ENCODE data around the gene CDH26.

The CDH26 gene

DNA sequence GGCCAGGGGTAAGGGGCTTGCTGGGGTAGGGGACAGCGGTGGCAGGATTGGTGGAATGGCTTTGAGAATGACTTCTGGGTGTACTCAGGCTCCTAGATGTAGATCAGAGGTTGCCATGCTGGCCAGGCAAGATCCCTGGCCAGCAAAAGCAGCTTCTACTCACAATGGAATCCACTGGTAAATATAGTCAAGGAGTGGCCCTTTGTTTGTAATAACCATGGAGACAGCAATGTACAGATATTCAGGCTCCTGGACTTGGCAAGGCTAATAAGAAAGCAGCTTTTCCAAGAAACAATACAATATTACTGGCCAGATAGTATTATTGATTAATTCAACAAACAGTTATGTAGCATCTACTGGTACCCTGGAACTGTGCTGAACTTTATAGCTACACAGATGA is 37.9 kb downstream of the CDH26 start:
- H2BK15ac ChIP-seq (replicated peaks; ENCODE audit: low read depth) = no peak overlapping the region
- no peak overlapping the region for H3K23ac ChIP-seq (ENCODE audit: low read length)
- H2BK5ac ChIP-seq (ENCODE audit: low read length) = no peak overlapping the region
- no peak for DNase-seq
- no peak overlapping the region for H3K4me3 ChIP-seq (ENCODE audit: low read length)
- no peak overlapping the region for H3K27ac ChIP-seq (ENCODE audit: low read depth, low read length)
- peaks cover 2% of the 10 kb centered on the region for H3K4me1 ChIP-seq (ENCODE audit: control insufficient read depth, low read depth, low read length)
- no peaks in the 10 kb centered on the region for H3K27me3 ChIP-seq (ENCODE audit: insufficient read depth, low read length, poor library complexity)
- H4K8ac ChIP-seq (ENCODE audit: low read depth, low read length) = no peak overlapping the region
- no CpG with 5 or more reads among the region's 1 CpG for WGBS (ENCODE audit: extremely low coverage, insufficient coverage, low lambda C conversion rate)
- no peaks in the 10 kb centered on the region for H3K79me2 ChIP-seq (ENCODE audit: control insufficient read depth, insufficient read depth, low read length)
- H3K18ac ChIP-seq (ENCODE audit: low read length) = no peak overlapping the region
- H3K79me1 ChIP-seq (ENCODE audit: low read length) = no peaks in the 10 kb centered on the region
- H2BK120ac ChIP-seq (ENCODE audit: low read depth, low read length) = no peak overlapping the region
- no peak overlapping the region for H3K4me2 ChIP-seq (ENCODE audit: low read length)
- H3K4ac ChIP-seq (ENCODE audit: low read depth, low read length) = no peak overlapping the region
- no peaks in the 10 kb centered on the region for H3K36me3 ChIP-seq (ENCODE audit: control insufficient read depth, insufficient read depth, low read length)
- no peak overlapping the region for H4K5ac ChIP-seq (ENCODE audit: low read length)
- no peak overlapping the region for H2AK5ac ChIP-seq (ENCODE audit: low read length)
- no peak overlapping the region for H3K56ac ChIP-seq (ENCODE audit: low read length)
- no peak overlapping the region for H3K9ac ChIP-seq (ENCODE audit: low read length)

DNA sequence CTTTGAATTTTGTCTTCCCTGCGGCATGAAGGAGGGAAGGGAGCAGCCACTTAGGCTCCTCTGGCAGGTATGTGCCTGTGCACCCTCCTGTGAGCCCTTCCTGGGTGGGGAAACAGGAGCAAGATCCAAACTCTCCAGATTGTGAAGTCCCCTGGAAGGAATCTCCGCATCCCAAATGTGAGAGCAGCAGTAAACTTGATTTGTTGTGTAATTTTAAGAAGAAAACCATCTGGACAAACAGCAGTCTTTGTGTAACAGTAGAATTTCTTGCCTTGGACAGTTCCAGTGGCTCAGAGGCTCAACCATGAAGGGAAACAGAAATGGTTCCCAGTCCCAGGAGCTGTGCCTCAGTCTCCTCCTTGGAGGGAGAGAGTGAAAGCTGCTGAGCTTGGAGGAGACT is 39.7 kb downstream of the CDH26 start:
- Histone ChIP-seq H3K4me1 (ENCODE audit: control insufficient read depth, low read depth, low read length) (peaks cover 2% of the 10 kb centered on the region), H3K9ac (ENCODE audit: low read length) (no peak overlapping the region), H3K4me2 (ENCODE audit: low read length) (no peak overlapping the region), H2BK5ac (ENCODE audit: low read length) (no peak overlapping the region), H4K8ac (ENCODE audit: low read depth, low read length) (no peak overlapping the region), H3K27ac (ENCODE audit: low read depth, low read length) (no peak overlapping the region), H3K56ac (ENCODE audit: low read length) (no peak overlapping the region), H3K18ac (ENCODE audit: low read length) (no peak overlapping the region), H3K79me2 (ENCODE audit: control insufficient read depth, insufficient read depth, low read length) (no peaks in the 10 kb centered on the region), H3K36me3 (ENCODE audit: control insufficient read depth, insufficient read depth, low read length) (no peaks in the 10 kb centered on the region), H3K27me3 (ENCODE audit: insufficient read depth, low read length, poor library complexity) (no peaks in the 10 kb centered on the region), H3K4ac (ENCODE audit: low read depth, low read length) (no peak overlapping the region), H2BK15ac (replicated peaks; ENCODE audit: low read depth) (no peak overlapping the region), H2AK5ac (ENCODE audit: low read length) (no peak overlapping the region), H2BK120ac (ENCODE audit: low read depth, low read length) (no peak overlapping the region), H4K5ac (ENCODE audit: low read length) (no peak overlapping the region), H3K4me3 (ENCODE audit: low read length) (no peak overlapping the region), H3K79me1 (ENCODE audit: low read length) (no peaks in the 10 kb centered on the region), H3K23ac (ENCODE audit: low read length) (no peak overlapping the region)
- DNase-seq = no peak
- no CpG with 5 or more reads among the region's 2 CpGs for WGBS (ENCODE audit: extremely low coverage, insufficient coverage, low lambda C conversion rate)

DNA sequence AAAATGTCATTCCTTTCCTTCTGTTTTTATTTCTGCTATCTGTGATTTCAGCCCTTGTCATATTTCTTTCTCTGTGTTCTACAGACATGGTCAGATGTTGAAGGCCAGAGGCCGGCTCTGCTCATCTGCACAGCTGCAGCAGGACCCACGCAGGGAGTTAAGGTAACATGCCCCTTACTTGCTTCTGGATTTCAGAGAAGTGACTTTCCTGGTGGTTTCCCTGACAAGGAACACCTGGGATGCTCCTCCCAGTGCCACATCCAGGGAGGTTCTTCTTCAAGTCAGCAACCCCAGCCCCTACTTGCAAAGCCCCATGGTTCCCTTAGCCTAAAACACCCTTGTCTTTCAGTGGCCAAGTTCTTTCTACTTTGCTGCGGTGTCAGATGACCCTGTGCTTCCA is 41.3 kb downstream of the CDH26 start:
- no peak for DNase-seq
- WGBS (ENCODE audit: extremely low coverage, insufficient coverage, low lambda C conversion rate) = no CpG with 5 or more reads among the region's 3 CpGs
- H3K18ac ChIP-seq (ENCODE audit: low read length) = no peak overlapping the region

DNA sequence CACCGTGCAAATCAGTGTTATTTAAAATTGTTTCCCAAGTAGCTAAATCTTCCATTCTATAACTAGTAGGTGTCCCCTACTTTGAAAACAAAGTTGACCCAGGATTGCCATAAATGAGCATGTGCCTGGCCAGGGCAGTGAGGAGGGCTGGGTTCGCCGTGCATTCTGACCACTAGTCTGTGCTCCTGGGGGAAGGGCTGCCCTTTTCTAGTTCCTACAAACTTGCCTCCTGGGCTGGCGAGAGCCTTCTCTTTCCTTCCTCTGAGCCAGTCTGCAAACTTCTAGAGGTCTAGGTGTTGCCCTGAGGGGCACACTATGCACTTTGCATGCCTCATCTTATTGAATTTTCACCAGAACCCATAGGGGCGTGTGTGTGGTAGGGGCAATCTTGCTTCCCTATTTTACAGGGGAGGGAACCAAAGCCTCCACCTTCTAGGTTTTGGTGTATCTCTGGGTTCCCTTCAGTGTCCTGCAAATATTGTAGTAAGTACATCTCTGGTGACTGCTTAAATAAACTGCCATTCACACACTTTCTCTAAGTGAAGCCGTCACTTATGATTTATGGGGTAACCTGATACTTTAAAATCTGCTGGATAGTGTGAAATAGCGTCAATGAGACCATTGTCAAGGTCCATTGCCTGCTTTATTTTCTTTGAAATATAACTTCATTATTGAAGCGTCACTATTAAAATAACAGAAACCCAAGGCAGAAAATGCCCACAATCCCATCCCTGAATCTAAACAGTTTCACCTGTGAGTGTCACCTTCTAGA is 42.2 kb downstream of the CDH26 start:
- Histone ChIP-seq H3K18ac (ENCODE audit: low read length) (no peak overlapping the region), H4K5ac (ENCODE audit: low read length) (no peak overlapping the region), H3K4ac (ENCODE audit: low read depth, low read length) (no peak overlapping the region), H3K4me1 (ENCODE audit: control insufficient read depth, low read depth, low read length) (no peaks in the 10 kb centered on the region), H3K56ac (ENCODE audit: low read length) (no peak overlapping the region), H3K79me1 (ENCODE audit: low read length) (no peaks in the 10 kb centered on the region), H4K8ac (ENCODE audit: low read depth, low read length) (no peak overlapping the region), H3K36me3 (ENCODE audit: control insufficient read depth, insufficient read depth, low read length) (no peaks in the 10 kb centered on the region), H2BK5ac (ENCODE audit: low read length) (no peak overlapping the region), H2BK120ac (ENCODE audit: low read depth, low read length) (no peak overlapping the region), H3K4me3 (ENCODE audit: low read length) (no peak overlapping the region), H3K4me2 (ENCODE audit: low read length) (no peak overlapping the region), H3K27me3 (ENCODE audit: insufficient read depth, low read length, poor library complexity) (no peaks in the 10 kb centered on the region), H2BK15ac (replicated peaks; ENCODE audit: low read depth) (no peak overlapping the region), H3K27ac (ENCODE audit: low read depth, low read length) (no peak overlapping the region), H3K9ac (ENCODE audit: low read length) (no peak overlapping the region), H3K23ac (ENCODE audit: low read length) (no peak overlapping the region), H3K79me2 (ENCODE audit: control insufficient read depth, insufficient read depth, low read length) (no peaks in the 10 kb centered on the region), H2AK5ac (ENCODE audit: low read length) (no peak overlapping the region)
- DNase-seq = no peak
- WGBS (ENCODE audit: extremely low coverage, insufficient coverage, low lambda C conversion rate) = no CpG with 5 or more reads among the region's 8 CpGs

More for the DNA sequence above, 41.3 kb downstream of the CDH26 start:
- no peaks in the 10 kb centered on the region for H3K36me3 ChIP-seq (ENCODE audit: control insufficient read depth, insufficient read depth, low read length)
- H4K5ac ChIP-seq (ENCODE audit: low read length) = no peak overlapping the region
- H2BK5ac ChIP-seq (ENCODE audit: low read length) = no peak overlapping the region
- H3K56ac ChIP-seq (ENCODE audit: low read length) = no peak overlapping the region
- no peak overlapping the region for H3K9ac ChIP-seq (ENCODE audit: low read length)
- H3K79me1 ChIP-seq (ENCODE audit: low read length) = no peaks in the 10 kb centered on the region
- no peaks in the 10 kb centered on the region for H3K79me2 ChIP-seq (ENCODE audit: control insufficient read depth, insufficient read depth, low read length)
- no peak overlapping the region for H3K23ac ChIP-seq (ENCODE audit: low read length)
- no peak overlapping the region for H3K4ac ChIP-seq (ENCODE audit: low read depth, low read length)
- no peak overlapping the region for H2BK15ac ChIP-seq (replicated peaks; ENCODE audit: low read depth)
- no peak overlapping the region for H3K4me2 ChIP-seq (ENCODE audit: low read length)
- no peak overlapping the region for H2BK120ac ChIP-seq (ENCODE audit: low read depth, low read length)
- H3K27me3 ChIP-seq (ENCODE audit: insufficient read depth, low read length, poor library complexity) = no peaks in the 10 kb centered on the region
- no peak overlapping the region for H3K27ac ChIP-seq (ENCODE audit: low read depth, low read length)
- no peak overlapping the region for H3K4me3 ChIP-seq (ENCODE audit: low read length)
- no peak overlapping the region for H2AK5ac ChIP-seq (ENCODE audit: low read length)
- peaks cover 2% of the 10 kb centered on the region for H3K4me1 ChIP-seq (ENCODE audit: control insufficient read depth, low read depth, low read length)
- no peak overlapping the region for H4K8ac ChIP-seq (ENCODE audit: low read depth, low read length)

DNA sequence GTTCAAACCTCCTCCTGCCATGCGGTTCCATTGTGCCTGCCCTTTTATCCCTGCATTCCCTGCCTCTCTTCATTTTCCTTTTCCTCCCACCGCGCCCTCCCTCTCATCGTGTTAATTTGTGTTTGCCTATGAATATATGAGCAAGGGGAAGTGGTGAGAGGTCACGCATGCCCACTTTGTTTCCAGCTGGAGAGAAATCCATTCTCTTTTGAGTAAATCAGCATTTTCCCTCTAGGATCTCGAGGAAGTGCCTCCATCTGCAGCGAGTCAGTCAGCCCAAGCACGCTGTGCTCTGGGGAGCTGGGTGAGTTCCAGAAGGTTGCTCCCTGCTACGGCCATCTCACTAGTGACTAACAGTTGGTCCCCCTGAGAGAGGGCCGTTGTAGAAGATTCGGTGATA is 42.9 kb downstream of the CDH26 start:
- WGBS (ENCODE audit: extremely low coverage, insufficient coverage, low lambda C conversion rate) = no CpG with 5 or more reads among the region's 11 CpGs
- Histone ChIP-seq H3K36me3 (ENCODE audit: control insufficient read depth, insufficient read depth, low read length) (no peaks in the 10 kb centered on the region), H2BK5ac (ENCODE audit: low read length) (no peak overlapping the region), H3K4me2 (ENCODE audit: low read length) (no peak overlapping the region), H2AK5ac (ENCODE audit: low read length) (no peak overlapping the region), H3K79me1 (ENCODE audit: low read length) (no peaks in the 10 kb centered on the region), H3K18ac (ENCODE audit: low read length) (no peak overlapping the region), H3K23ac (ENCODE audit: low read length) (no peak overlapping the region), H3K4me3 (ENCODE audit: low read length) (no peak overlapping the region), H3K79me2 (ENCODE audit: control insufficient read depth, insufficient read depth, low read length) (no peaks in the 10 kb centered on the region), H2BK15ac (replicated peaks; ENCODE audit: low read depth) (no peak overlapping the region), H2BK120ac (ENCODE audit: low read depth, low read length) (no peak overlapping the region), H4K8ac (ENCODE audit: low read depth, low read length) (no peak overlapping the region), H3K4me1 (ENCODE audit: control insufficient read depth, low read depth, low read length) (no peaks in the 10 kb centered on the region), H3K56ac (ENCODE audit: low read length) (no peak overlapping the region), H3K9ac (ENCODE audit: low read length) (no peak overlapping the region), H3K4ac (ENCODE audit: low read depth, low read length) (no peak overlapping the region), H4K5ac (ENCODE audit: low read length) (no peak overlapping the region), H3K27me3 (ENCODE audit: insufficient read depth, low read length, poor library complexity) (no peaks in the 10 kb centered on the region), H3K27ac (ENCODE audit: low read depth, low read length) (no peak overlapping the region)
- no peak for DNase-seq

DNA sequence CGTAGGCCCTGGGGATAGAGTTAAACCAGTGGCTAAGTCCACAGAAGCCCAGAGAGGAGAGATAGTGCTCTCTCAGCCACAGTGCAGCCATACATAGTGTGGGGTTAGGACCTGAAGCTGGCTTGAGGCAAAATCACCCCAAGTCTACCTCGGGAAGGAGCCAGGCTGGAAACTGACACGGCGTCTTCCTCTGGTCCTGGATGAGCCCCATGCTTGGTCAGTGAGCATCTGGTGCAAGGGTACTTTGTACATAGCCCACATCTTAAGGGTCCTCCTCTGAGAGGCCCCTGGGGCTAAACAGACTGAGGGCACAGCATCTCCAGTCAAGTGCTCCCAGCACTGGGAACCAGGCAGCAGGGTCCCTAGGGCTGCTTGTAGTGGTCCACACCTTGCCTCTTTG is 45.6 kb downstream of the CDH26 start:
- Histone ChIP-seq H3K23ac (ENCODE audit: low read length) (no peak overlapping the region), H3K27ac (ENCODE audit: low read depth, low read length) (no peak overlapping the region), H3K9ac (ENCODE audit: low read length) (no peak overlapping the region), H2BK5ac (ENCODE audit: low read length) (no peak overlapping the region), H3K4me3 (ENCODE audit: low read length) (no peak overlapping the region), H2AK5ac (ENCODE audit: low read length) (no peak overlapping the region), H3K79me2 (ENCODE audit: control insufficient read depth, insufficient read depth, low read length) (no peaks in the 10 kb centered on the region), H2BK15ac (replicated peaks; ENCODE audit: low read depth) (no peak overlapping the region), H4K5ac (ENCODE audit: low read length) (no peak overlapping the region), H3K27me3 (ENCODE audit: insufficient read depth, low read length, poor library complexity) (no peaks in the 10 kb centered on the region), H3K18ac (ENCODE audit: low read length) (no peak overlapping the region), H3K4me2 (ENCODE audit: low read length) (no peak overlapping the region), H3K56ac (ENCODE audit: low read length) (no peak overlapping the region), H3K36me3 (ENCODE audit: control insufficient read depth, insufficient read depth, low read length) (no peaks in the 10 kb centered on the region), H3K4me1 (ENCODE audit: control insufficient read depth, low read depth, low read length) (no peaks in the 10 kb centered on the region), H3K79me1 (ENCODE audit: low read length) (no peaks in the 10 kb centered on the region), H3K4ac (ENCODE audit: low read depth, low read length) (no peak overlapping the region), H4K8ac (ENCODE audit: low read depth, low read length) (no peak overlapping the region), H2BK120ac (ENCODE audit: low read depth, low read length) (no peak overlapping the region)
- no peak for DNase-seq
- no CpG with 5 or more reads among the region's 4 CpGs for WGBS (ENCODE audit: extremely low coverage, insufficient coverage, low lambda C conversion rate)

Data from mesendoderm (in vitro differentiated cells).